GM10248 (cell line): Measurements from ENCODE around the gene GPC6.

Experiments
- CTCF ChIA-PET: fragments of 300-600 bp; sonication (Branson Sonifier 250); formaldehyde crosslinking; extraction: SDS; loops from one replicate; lab custom pipeline; 2021; ENCODE audit warnings: antibody characterized with exemption; lab: Yijun Ruan, JAX
- POLR2A ChIA-PET: fragments of 350-650 bp; sonication (Branson Sonifier 250); formaldehyde crosslinking; extraction: SDS; loops from one replicate; lab custom pipeline; 2020; ENCODE audit warnings: antibody characterized with exemption; lab: Yijun Ruan, JAX
- DNase-seq: peaks from one replicate; pipeline ENCODE4 v3.0.0; 2012; ENCODE audit errors: extremely low spot score
- TF ChIP-seq, protein P1 (sequence below): IDR thresholded peaks from 2 replicates; pipeline ENCODE4 v1.5.1; 2012; ENCODE audit warnings: mild to moderate bottlenecking, low read depth; ENCODE audit errors: extremely low read depth, missing control alignments, control extremely low read depth

Gene GPC6

DNA sequence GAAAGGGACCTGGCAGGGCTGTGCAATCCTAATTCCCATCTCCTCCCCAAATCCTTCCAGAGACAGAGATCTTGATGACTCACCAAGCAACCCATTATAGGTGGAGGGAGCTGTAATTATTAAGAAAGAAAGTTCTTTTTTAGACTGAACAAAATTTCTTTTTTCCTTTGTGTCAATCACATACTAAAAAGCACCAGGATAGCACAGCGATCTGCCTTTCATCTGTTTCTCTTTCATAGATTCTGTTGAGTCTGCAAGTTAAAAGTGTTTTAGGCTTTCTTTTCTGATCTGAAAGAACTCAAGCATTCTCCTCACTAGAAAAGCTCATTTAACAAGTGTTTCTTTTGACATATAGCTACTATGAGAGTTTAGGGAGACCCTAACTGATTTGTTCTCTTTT is 1030.1 kb downstream of the GPC6 start:
- TF ChIP-seq, protein P1, sequence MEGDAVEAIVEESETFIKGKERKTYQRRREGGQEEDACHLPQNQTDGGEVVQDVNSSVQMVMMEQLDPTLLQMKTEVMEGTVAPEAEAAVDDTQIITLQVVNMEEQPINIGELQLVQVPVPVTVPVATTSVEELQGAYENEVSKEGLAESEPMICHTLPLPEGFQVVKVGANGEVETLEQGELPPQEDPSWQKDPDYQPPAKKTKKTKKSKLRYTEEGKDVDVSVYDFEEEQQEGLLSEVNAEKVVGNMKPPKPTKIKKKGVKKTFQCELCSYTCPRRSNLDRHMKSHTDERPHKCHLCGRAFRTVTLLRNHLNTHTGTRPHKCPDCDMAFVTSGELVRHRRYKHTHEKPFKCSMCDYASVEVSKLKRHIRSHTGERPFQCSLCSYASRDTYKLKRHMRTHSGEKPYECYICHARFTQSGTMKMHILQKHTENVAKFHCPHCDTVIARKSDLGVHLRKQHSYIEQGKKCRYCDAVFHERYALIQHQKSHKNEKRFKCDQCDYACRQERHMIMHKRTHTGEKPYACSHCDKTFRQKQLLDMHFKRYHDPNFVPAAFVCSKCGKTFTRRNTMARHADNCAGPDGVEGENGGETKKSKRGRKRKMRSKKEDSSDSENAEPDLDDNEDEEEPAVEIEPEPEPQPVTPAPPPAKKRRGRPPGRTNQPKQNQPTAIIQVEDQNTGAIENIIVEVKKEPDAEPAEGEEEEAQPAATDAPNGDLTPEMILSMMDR, result no peak
- POLR2A ChIA-PET, result no interaction called here
- CTCF ChIA-PET, result interaction anchor here (1.1 kb wide), 1 partner anchor 17 kb away, joined by 3 read pairs; no protein-coding TSS in a partner anchor
- no peak for DNase-seq

DNA sequence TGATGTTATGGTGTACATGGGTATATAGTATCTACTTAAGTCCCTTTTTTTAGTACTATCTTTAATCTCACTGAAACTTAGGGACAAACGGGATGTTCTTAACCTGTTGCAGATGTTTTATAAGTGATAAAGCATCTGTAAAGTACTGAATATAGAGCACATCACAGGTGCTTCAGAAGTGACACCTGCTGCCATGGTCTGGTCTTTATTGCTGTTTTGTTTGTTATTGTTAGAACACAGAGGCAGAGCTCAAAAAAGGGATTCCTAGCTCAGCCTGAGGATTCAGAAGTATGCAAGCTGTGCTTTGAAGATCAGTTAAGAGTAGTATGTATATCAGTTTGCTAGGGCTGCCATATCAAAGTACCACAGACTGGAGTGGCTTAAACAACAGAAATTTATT is 1033.4 kb downstream of the GPC6 start:
- TF ChIP-seq, protein P1, result no peak
- ChIA-PET CTCF (no interaction called here), POLR2A (no interaction called here)
- DNase-seq, result no peak

DNA sequence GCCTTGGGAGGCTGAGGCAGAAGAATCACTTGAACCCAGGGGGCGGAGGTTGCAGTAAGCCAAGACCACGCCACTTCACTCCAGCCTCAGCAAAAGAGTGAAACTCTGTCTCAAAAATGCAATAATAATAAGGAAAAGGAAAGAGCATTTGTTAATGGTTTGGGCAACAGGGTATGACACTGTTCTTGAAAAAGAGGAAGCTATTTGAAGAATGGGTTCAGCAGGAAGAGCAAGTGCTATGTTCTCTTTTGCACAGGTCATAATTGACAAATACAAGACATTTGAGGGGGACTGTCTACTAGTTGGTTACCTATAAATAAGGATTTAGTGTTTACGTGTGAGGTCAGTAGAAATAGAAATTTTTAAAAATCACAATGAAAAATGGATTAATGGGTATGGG is 1034.6 kb downstream of the GPC6 start:
- TF ChIP-seq, protein P1, result no peak
- no peak for DNase-seq
- POLR2A ChIA-PET, result no interaction called here
- CTCF ChIA-PET, result no interaction called here

DNA sequence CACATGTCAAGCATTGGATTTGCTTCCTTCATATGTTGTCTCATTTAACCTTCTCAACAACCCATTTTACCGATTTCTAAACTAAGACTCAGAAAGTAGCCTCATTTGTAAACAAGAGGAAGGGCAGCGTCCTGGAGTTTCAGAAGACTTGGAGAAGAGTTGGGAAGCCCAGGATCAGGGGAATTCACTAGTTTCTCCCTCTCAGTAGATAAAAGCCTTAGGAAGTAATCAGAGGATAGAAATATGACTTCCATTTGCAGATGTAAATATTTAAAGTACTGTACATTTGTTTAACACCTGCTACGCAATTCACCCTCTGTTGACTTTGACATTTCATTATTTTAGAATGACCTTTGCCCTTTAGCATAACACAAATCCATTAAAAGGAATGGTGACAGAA is 1036.4 kb downstream of the GPC6 start:
- ChIA-PET CTCF (interaction anchor here (1.3 kb wide), 1 partner anchor 9 kb away, joined by 3 read pairs; no protein-coding TSS in a partner anchor), POLR2A (no interaction called here)
- TF ChIP-seq, protein P1, result no peak
- DNase-seq, result no peak

DNA sequence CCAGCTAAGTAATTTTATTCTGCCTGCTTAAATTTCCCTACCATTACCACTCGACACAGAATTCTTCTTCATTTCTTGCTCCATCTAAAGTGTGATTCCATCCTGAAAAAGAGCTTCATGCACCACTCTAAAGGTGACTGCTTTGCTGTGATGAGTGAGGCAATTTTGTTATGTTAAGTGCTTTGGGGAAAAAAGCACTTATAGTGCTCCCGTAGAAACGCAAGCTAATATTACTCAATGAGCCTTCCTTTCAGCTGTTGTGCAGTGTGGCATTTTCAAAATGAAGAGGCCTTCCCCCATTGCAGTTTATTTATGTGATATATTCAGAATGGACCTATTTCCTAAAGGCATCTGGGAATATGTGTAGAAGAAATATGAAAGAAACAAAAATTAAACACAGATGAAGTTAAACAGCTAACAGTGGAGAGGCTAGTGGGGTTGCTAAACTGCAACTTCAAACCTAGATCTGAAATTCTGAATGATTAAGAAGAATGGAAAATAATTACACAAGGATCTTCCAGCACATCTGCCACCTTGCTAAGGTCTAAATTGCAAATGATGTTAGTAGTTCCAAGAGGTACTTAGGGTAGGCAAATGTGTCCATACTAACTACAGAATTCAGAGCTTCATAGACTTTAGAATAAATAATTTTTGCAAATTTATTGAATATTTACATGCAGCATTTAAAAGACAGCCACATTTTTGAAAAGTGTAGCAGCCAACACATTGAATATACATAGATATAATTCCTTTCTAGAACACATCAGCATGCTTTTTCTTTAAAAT is 1041.2 kb downstream of the GPC6 start:
- ChIA-PET CTCF (interaction anchor here (1.7 kb wide), 1 partner anchor 15 kb away, joined by 4 read pairs; no protein-coding TSS in a partner anchor), POLR2A (no interaction called here)
- DNase-seq, result no peak
- TF ChIP-seq, protein P1, result no peak

DNA sequence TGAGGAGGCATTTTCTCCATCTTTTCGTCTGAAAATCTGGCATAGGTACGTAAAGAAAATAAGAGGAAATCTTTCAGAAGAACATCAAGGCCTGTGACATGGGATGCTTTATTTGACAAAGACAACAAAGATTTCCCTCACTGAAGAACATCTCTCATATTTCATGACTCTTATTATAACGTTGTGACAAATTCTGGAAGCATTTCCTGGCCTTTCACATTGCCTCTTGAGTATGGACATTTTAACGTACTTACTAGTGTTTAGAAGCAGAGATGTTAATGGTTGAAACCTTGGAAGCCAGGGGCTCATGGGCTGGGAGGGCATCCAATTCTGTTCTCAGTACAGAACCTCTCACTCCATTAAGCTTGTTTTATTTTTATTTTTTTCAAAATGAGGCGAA is 1042.1 kb downstream of the GPC6 start:
- TF ChIP-seq, protein P1, result no peak
- DNase-seq, result no peak
- CTCF ChIA-PET, result interaction anchor here (1.4 to 1.7 kb wide), 2 partner anchors 16 to 25 kb away, joined by 3 to 4 read pairs; no protein-coding TSS in a partner anchor
- POLR2A ChIA-PET, result no interaction called here
